ENCODE results near the gene VSIG10. TPM values are rescaled to one million over a fixed set of nuclear protein-coding genes. Genes with fewer than 3 reads are reported as not detected.
A peak's percentile ranks its signal among the peaks of the same experiment; 100 is the strongest.

The VSIG10 gene
- total and polyA plus RNA-seq, 2 of the 4 experiments (the other 2 are of a cell fraction), result 5.9 to 10.0 TPM

DNA sequence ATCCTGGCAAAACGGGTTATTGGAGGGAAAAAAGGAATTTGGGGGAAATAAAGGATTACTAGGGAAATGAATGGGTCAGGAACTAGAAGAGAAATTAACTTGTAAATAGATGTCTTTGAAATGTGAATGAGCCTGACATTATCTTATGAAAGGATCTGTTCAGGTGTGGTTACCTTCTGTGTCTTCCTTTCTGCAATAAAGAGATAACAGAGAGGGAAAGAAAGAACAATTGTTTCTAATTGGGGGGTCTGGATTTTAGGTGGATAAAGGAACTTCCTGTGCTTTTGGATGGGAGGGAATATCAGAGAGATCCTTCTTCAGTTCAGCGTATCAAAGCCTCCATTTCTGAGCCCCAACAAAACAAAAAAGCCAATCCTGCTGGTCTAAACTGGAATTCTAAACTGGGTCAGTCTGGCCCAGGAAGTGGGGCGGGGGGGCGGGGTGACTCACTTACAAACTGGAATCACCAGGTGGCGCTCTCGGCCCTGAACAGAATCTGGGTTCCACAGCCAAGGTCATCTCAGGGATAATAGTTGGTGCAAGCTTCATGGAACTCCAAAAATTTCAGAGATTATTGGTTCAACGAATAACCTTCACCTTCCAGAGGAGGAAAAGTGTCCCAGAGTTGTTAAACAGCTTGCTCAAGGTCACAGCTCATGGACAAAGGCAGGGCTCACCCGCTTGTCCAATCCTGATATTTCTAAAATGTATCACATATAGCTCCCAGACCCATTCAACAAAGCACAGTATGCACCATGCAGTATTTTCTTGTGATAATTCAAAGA, 17.0 kb upstream of the VSIG10 start:
- BruUV-seq (replicated peaks), result no TSS peak
- peak overlapping the region; percentile 80 to 83; a peak in 3 of 4 replicates for H4K8ac ChIP-seq (ENCODE audit: low read depth in 2 of 2, low read length in 2 of 2)
- POLR2A ChIA-PET (ENCODE audit: unreplicated experiment), result no interaction called here
- no peaks in the 10 kb centered on the region for H3K79me1 ChIP-seq (ENCODE audit: low read depth in 1 of 2, low read length in 2 of 2)
- H3K4me1 ChIP-seq (ENCODE audit: control insufficient read depth, insufficient read depth, low read length), result peaks cover 2% of the 10 kb centered on the region; the same call in 1 of the 2 replicates
- dilution Hi-C loops (cut with HindIII; ENCODE audit: low sequenced_read_pairs, unreplicated experiment) (no loop called here), intact Hi-C loops (cut with micrococcal nuclease) (loop anchor here (2.0 to 5.0 kb wide), 2 partner anchors 243 to 258 kb away; no protein-coding TSS in a partner anchor), in situ Hi-C loops (cut with MboI; ENCODE audit: low sequenced_read_pairs) (no loop called here)
- peak overlapping the region; percentile 28; the same call in 1 of the 2 replicates for H3K9ac ChIP-seq (ENCODE audit: low read depth, low read length)
- CTCF ChIA-PET, result interaction anchor here (0.5 to 1.8 kb wide), 4 partner anchors 16 to 255 kb away, joined by 3 to 9 read pairs (median 6); partner anchors contain the start of gene VSIG10
- peak overlapping the region; percentile 37; the same call in 1 of the 2 replicates for H3K18ac ChIP-seq (ENCODE audit: low read depth, low read length)
- no peaks in the 10 kb centered on the region for H3K9me3 ChIP-seq (ENCODE audit: control insufficient read depth, insufficient read depth, low read length)
- peak overlapping the region; percentile 64 for H2AFZ ChIP-seq (replicated peaks; ENCODE audit: low read length, poor library complexity)
- H4K20me1 ChIP-seq (ENCODE audit: insufficient read depth, low read length), result no peaks in the 10 kb centered on the region
- H3K27ac ChIP-seq (ENCODE audit: insufficient read depth, low read length), result peak overlapping the region; percentile 39; the same call in 1 of the 2 replicates
- H4K91ac ChIP-seq (ENCODE audit: insufficient read depth, low read depth, low read length), result no peak overlapping the region
- H4K5ac ChIP-seq (ENCODE audit: low read depth, low read length), result peak overlapping the region; percentile 91
- no peak overlapping the region for H2BK15ac ChIP-seq (ENCODE audit: low read depth, low read length)
- ATAC-seq (ENCODE audit: low read depth) (peak; percentile 97), DNase-seq (peak; percentile 61)
- H2BK20ac ChIP-seq (ENCODE audit: low read depth, low read length), result no peak overlapping the region
- peak; percentile 45 for TF ChIP-seq RAD21 (IDR thresholded peaks at IDR 0.05; ENCODE audit: low read length)
- TF ChIP-seq, protein P1, sequence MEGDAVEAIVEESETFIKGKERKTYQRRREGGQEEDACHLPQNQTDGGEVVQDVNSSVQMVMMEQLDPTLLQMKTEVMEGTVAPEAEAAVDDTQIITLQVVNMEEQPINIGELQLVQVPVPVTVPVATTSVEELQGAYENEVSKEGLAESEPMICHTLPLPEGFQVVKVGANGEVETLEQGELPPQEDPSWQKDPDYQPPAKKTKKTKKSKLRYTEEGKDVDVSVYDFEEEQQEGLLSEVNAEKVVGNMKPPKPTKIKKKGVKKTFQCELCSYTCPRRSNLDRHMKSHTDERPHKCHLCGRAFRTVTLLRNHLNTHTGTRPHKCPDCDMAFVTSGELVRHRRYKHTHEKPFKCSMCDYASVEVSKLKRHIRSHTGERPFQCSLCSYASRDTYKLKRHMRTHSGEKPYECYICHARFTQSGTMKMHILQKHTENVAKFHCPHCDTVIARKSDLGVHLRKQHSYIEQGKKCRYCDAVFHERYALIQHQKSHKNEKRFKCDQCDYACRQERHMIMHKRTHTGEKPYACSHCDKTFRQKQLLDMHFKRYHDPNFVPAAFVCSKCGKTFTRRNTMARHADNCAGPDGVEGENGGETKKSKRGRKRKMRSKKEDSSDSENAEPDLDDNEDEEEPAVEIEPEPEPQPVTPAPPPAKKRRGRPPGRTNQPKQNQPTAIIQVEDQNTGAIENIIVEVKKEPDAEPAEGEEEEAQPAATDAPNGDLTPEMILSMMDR (conservative IDR thresholded peaks at IDR 0.05; ENCODE audit: low read depth, low read length), result peak; percentile 50
- TF ChIP-seq, protein P2, sequence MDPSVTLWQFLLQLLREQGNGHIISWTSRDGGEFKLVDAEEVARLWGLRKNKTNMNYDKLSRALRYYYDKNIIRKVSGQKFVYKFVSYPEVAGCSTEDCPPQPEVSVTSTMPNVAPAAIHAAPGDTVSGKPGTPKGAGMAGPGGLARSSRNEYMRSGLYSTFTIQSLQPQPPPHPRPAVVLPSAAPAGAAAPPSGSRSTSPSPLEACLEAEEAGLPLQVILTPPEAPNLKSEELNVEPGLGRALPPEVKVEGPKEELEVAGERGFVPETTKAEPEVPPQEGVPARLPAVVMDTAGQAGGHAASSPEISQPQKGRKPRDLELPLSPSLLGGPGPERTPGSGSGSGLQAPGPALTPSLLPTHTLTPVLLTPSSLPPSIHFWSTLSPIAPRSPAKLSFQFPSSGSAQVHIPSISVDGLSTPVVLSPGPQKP (IDR thresholded peaks at IDR 0.05; ENCODE audit: borderline replicate concordance, low read depth, low read length), result no peak
- H3K14ac ChIP-seq (replicated peaks; ENCODE audit: low read depth, low read length), result 0 out of 2 replicates have a peak overlapping the region, but pooled peaks have one; percentile 28
- no peak overlapping the region for H3K4ac ChIP-seq (ENCODE audit: low read depth, low read length)
- H2AK5ac ChIP-seq (ENCODE audit: low read depth, low read length), result no peak overlapping the region
- no peak overlapping the region for H3K4me3 ChIP-seq (ENCODE audit: insufficient read depth, low read depth, low read length)
- no CpG with 5 or more reads among the region's 8 CpGs for WGBS, 2 experiments (ENCODE audit: extremely low coverage in 2 of 2, insufficient read length in 1 of 2)
- H2BK120ac ChIP-seq (ENCODE audit: low read depth, low read length), result no peak overlapping the region
- no peak overlapping the region for H3K23ac ChIP-seq (ENCODE audit: low read depth, low read length)
- 0 out of 2 replicates have a peak, but pooled peaks cover under 1% of the 10 kb centered on the region for H3K36me3 ChIP-seq (ENCODE audit: control insufficient read depth, insufficient read depth, low read length)
- H3K4me2 ChIP-seq (ENCODE audit: low read depth, low read length), result peak overlapping the region; percentile 43; the same call in 1 of the 2 replicates
- no peak overlapping the region for H3K56ac ChIP-seq (ENCODE audit: extremely low read depth, insufficient read depth, low read length)
- no peaks in the 10 kb centered on the region for H3K9me1 ChIP-seq (ENCODE audit: insufficient read depth, low read length)
- H3K27me3 ChIP-seq (ENCODE audit: control insufficient read depth, insufficient read depth, low read length), result no peaks in the 10 kb centered on the region
- H2AK9ac ChIP-seq (replicated peaks; ENCODE audit: low read depth, low read length, poor library complexity), result no peak overlapping the region
- no peak overlapping the region for H2BK5ac ChIP-seq (ENCODE audit: low read depth, low read length, poor library complexity, severe bottlenecking)

Data from IMR-90 (cell line).